NCI-H524 (cell line): Measurements from ENCODE around the gene SRGAP1.

ENCODE experiments used
- DNase-seq, 2 experiments: peaks; one replicate each; lab custom pipeline; 2025; lab: John Stamatoyannopoulos, UW

SRGAP1 gene

GRCh38 chr12:63907561-63907960 lies 63.1 kb downstream of the SRGAP1 start:
- DNase-seq = no peak

GRCh38 chr12:63909746-63910145 lies 65.2 kb downstream of the SRGAP1 start:
- DNase-seq = no peak

- no peak for DNase-seq
These were observed 66.8 kb downstream of the SRGAP1 start for GRCh38 chr12:63911341-63911740.

GRCh38 chr12:63912651-63913050 lies 68.2 kb downstream of the SRGAP1 start:
- DNase-seq = no peak

GRCh38 chr12:63913929-63914328 lies 69.4 kb downstream of the SRGAP1 start:
- DNase-seq = no peak

GRCh38 chr12:63915105-63915800 lies 70.8 kb downstream of the SRGAP1 start:
- no peak for DNase-seq

GRCh38 chr12:63916561-63917476 lies 72.3 kb downstream of the SRGAP1 start:
- no peak for DNase-seq

GRCh38 chr12:63917477-63917862 lies 73.0 kb downstream of the SRGAP1 start:
- DNase-seq = no peak

GRCh38 chr12:63917864-63918799 lies 73.6 kb downstream of the SRGAP1 start:
- peak in 1 of 2 experiments; percentile 42 for DNase-seq

- no peak for DNase-seq
These were observed 74.3 kb downstream of the SRGAP1 start for GRCh38 chr12:63918800-63919300.

GRCh38 chr12:63919756-63920155 lies 75.3 kb downstream of the SRGAP1 start:
- no peak for DNase-seq

- no peak for DNase-seq
These were observed 76.7 kb downstream of the SRGAP1 start for GRCh38 chr12:63921157-63921556.

GRCh38 chr12:63922474-63922873 lies 78.0 kb downstream of the SRGAP1 start:
- no peak for DNase-seq

- peak; percentile 47 to 78 for DNase-seq
These were observed 80.3 kb downstream of the SRGAP1 start for GRCh38 chr12:63924781-63925180.

- no peak for DNase-seq
These were observed 83.0 kb downstream of the SRGAP1 start for GRCh38 chr12:63927511-63927910.

- no peak for DNase-seq
These were observed 83.8 kb downstream of the SRGAP1 start for GRCh38 chr12:63928305-63928704.

GRCh38 chr12:63929426-63929825 lies 84.9 kb downstream of the SRGAP1 start:
- DNase-seq = no peak

- no peak for DNase-seq
These were observed 86.5 kb downstream of the SRGAP1 start for GRCh38 chr12:63930971-63931370.

- no peak for DNase-seq
These were observed 87.2 kb downstream of the SRGAP1 start for GRCh38 chr12:63931703-63932102.

- no peak for DNase-seq
These were observed 90.4 kb downstream of the SRGAP1 start for GRCh38 chr12:63934936-63935335.

GRCh38 chr12:63935361-63935760 lies 90.9 kb downstream of the SRGAP1 start:
- DNase-seq = no peak
